NT2/D1 (cell line): Measurements from ENCODE around the gene CRACDL.

Experiments
- DNase-seq: peaks from one replicate; pipeline ENCODE4 v3.0.0-alpha.2; 2011; ENCODE audit warnings: low read depth, low spot score
- H3K27me3 ChIP-seq: 2 replicates; pipeline ENCODE4 v1.6.0; 2011; ENCODE audit warnings: mild to moderate bottlenecking; ENCODE audit not compliant: insufficient read length, insufficient read depth
- H3K36me3 ChIP-seq: 2 replicates; pipeline ENCODE4 v1.6.1; 2011; ENCODE audit warnings: mild to moderate bottlenecking, low read length, mixed read lengths; ENCODE audit not compliant: insufficient read depth, insufficient read length
- H3K4me1 ChIP-seq: 2 replicates; pipeline ENCODE4 v1.5.1; 2011; ENCODE audit not compliant: insufficient read depth, insufficient read length
- H3K4me3 ChIP-seq: 2 replicates; pipeline ENCODE4 v1.5.1; 2011; ENCODE audit warnings: low read depth; ENCODE audit not compliant: insufficient read length
- H3K9ac ChIP-seq: 2 replicates; pipeline ENCODE4 v1.6.0; 2011; ENCODE audit warnings: low read depth; ENCODE audit not compliant: insufficient read length
- H3K9me3 ChIP-seq: 2 replicates; pipeline ENCODE4 v1.5.1; 2011; ENCODE audit warnings: mild to moderate bottlenecking, low read length; ENCODE audit not compliant: insufficient read depth
- SUZ12 ChIP-seq: IDR thresholded peaks from 2 replicates; pipeline ENCODE4 v1.6.1; 2011; ENCODE audit not compliant: insufficient read length, insufficient read depth; ENCODE audit errors: extremely low read depth
- YY1 ChIP-seq: IDR thresholded peaks from 2 replicates; pipeline ENCODE4 v1.6.1; 2011; ENCODE audit not compliant: insufficient read length, insufficient read depth
- ZNF274 ChIP-seq: IDR thresholded peaks from 2 replicates; pipeline ENCODE4 v1.6.1; 2011; ENCODE audit warnings: mild to moderate bottlenecking, low read depth, low read length

The CRACDL gene

DNA sequence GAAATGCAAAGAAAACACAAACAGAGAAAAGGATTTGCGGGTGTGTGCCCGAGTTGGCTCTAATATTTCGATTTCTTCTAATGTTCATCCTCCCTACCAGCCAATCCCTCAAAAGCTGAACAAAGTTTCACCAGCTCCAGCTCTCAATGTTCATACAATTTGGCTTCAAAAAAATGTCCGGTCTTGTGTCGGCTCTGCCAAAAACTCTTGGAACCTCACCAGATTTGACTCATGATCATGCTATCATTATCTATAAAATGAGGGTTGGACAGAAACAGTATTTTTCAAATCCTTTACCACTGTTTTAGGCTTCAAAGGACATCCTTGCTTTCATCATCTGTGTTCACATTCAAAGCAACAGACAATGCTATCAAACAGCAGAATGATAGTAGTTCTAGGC lies 88.2 kb downstream of the CRACDL start:
- Histone ChIP-seq H3K4me1 (no peaks in the 10 kb centered on the region), H3K27me3 (no peaks in the 10 kb centered on the region), H3K9me3 (no peaks in the 10 kb centered on the region), H3K4me3 (no peak overlapping the region), H3K36me3 (no peaks in the 10 kb centered on the region), H3K9ac (no peak overlapping the region)
- TF ChIP-seq SUZ12 (no peak), ZNF274 (no peak), YY1 (no peak)
- no peak for DNase-seq

DNA sequence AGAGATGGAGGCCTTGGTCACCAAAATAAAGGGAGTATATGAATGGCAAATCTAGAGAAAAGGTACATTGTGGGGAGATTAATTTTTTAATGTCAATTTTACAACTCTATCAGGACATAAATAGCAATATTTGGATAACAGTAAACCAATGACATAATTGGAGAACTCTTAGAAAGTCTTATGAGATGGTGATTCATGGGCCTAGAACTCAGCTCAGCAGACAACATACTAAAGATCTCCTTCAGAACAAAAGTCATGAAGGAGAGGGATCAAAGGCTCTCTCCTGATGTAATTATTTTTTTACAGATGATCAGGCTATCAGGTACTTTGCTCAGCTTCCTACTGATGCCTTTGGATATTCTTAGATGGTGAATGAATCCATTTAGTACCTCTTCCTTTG lies 90.0 kb downstream of the CRACDL start:
- H3K9me3 ChIP-seq = no peaks in the 10 kb centered on the region
- TF ChIP-seq YY1 (no peak), SUZ12 (no peak), ZNF274 (no peak)

DNA sequence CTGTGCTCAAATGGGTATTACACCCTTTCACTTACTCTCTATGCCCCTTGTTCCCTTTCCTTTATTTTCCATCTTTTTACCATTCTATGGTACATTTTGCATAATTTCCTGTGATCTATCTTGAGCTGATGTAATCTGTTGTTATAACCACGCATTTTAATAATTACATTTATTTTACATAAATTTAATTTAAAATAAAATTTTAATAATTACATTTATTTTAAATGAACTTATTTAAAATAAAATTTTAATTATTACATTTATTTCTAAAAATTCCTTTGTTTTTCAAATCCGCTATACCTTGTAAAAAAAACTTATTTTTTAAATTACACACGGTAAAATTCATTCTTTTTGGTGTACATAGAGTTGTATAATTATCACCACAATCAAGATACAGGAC lies 93.9 kb downstream of the CRACDL start:
- DNase-seq = no peak
- no peak overlapping the region for H3K4me3 ChIP-seq
- no peaks in the 10 kb centered on the region for H3K9me3 ChIP-seq
- H3K36me3 ChIP-seq = no peaks in the 10 kb centered on the region
- no peak overlapping the region for H3K9ac ChIP-seq
- no peaks in the 10 kb centered on the region for H3K4me1 ChIP-seq
- no peaks in the 10 kb centered on the region for H3K27me3 ChIP-seq
- TF ChIP-seq SUZ12 = no peak
- no peak for TF ChIP-seq YY1
- no peak for TF ChIP-seq ZNF274

More for the DNA sequence above, 90.0 kb downstream of the CRACDL start:
- no peaks in the 10 kb centered on the region for H3K4me1 ChIP-seq
- H3K4me3 ChIP-seq = no peak overlapping the region
- no peak overlapping the region for H3K9ac ChIP-seq
- H3K27me3 ChIP-seq = no peaks in the 10 kb centered on the region
- no peak for DNase-seq
- H3K36me3 ChIP-seq = no peaks in the 10 kb centered on the region

DNA sequence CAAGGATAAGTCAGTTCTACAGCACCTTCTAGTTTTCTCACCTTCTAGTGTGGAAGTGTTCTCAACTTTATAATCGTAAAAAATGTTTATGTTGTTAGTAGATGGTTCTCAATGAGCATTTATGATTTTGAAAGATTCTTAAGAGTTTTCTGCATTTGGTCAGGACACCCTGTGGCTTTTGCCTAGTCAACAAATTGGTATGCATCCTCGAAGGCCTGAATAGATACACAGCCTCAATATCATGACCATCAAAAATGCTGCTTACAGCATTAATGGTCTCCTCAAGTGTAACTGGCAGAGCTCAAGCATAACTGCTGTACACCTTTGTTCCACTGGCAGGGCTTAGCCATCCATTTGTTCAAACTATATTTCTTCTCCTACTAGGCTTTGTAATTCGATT lies 96.7 kb downstream of the CRACDL start:
- no peak for DNase-seq
- TF ChIP-seq ZNF274 = no peak
- no peak for TF ChIP-seq SUZ12
- TF ChIP-seq YY1 = no peak
- no peaks in the 10 kb centered on the region for H3K36me3 ChIP-seq
- H3K4me3 ChIP-seq = no peak overlapping the region
- no peak overlapping the region for H3K9ac ChIP-seq
- H3K27me3 ChIP-seq = no peaks in the 10 kb centered on the region
- H3K4me1 ChIP-seq = no peaks in the 10 kb centered on the region
- no peaks in the 10 kb centered on the region for H3K9me3 ChIP-seq

DNA sequence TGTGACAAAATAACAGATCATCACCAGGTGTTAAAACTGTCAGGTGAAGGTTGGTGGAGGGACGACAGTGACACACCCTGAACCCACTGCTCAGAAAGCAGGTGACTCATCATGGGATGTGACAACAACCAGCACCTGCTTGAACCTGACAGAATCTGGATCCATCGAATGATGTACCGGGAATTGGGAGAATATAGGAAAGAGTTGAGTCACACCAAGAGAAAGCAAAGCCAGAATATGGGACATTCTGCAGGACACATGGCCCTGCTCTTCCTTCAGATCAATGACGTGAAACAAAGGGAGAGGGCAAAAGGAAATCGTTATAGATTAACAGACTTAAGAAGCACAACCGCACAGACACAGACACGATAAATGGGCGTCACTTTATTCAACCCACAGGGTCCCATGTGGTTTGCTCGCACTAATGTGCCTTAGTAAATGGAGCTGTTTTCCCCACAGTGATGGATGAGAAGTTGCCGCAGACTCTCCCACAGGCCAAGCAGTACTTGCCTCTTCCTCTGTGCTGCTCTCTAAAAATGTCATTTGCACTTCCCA lies 100.1 kb downstream of the CRACDL start:
- Histone ChIP-seq H3K4me3 (no peak overlapping the region), H3K36me3 (no peaks in the 10 kb centered on the region), H3K9me3 (no peaks in the 10 kb centered on the region), H3K9ac (no peak overlapping the region), H3K4me1 (no peaks in the 10 kb centered on the region), H3K27me3 (no peaks in the 10 kb centered on the region)
- TF ChIP-seq ZNF274 (no peak), SUZ12 (no peak), YY1 (no peak)
- no peak for DNase-seq

DNA sequence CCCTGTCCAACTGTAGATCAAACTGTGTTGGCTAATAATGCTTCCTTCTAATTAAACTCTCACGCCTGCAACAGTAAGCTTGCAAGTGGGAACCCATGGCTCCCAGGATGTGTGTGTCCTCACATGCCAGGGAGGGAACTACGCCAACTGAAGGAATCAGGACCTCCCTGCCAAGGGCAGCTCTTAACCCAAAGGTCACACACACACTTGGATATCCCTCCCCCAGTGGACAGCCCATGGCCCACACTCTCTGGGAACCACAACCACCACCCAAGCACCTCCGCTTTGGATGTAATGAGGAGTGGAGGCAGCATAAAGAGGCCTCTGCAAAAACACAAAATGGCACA lies 102.1 kb downstream of the CRACDL start:
- TF ChIP-seq ZNF274 (no peak), YY1 (no peak), SUZ12 (no peak)
- Histone ChIP-seq H3K4me1 (no peaks in the 10 kb centered on the region), H3K27me3 (no peaks in the 10 kb centered on the region), H3K9ac (no peak overlapping the region), H3K36me3 (no peaks in the 10 kb centered on the region), H3K9me3 (no peaks in the 10 kb centered on the region), H3K4me3 (no peak overlapping the region)
- DNase-seq = no peak

DNA sequence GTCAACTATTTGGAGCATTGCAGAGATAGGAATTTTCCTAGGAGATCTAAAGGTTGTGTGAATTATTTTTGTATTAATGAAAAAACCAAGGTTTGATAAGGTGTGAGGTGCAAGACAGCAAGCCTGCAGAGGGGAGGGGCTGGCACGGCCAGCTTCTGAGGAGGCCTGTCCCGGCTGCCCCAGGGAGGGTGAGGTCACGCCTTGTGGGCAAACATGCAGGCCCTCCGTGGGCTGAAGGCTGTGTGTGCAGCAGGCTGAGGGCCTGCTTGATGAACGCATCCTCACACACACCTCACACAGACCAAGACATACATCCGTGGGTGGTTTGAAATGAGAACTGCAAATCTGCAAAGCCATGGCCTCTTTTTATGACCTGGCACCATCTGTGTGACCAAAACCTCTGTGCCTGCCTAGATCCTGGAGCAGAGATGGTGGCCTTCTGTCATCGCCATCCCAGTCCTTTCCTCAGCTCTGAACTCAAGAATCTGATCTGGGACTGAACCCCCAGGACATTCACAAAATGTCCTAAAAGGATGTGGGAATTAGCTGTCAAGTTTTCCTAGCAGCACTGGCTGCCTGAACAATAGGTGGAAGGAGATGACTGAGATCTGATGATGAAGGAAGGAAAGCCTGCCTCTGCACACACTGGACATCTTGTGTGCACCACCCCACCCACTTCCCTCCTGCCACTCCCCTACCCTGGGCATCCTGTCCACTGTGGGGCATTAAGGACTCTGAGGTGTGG lies 102.7 kb downstream of the CRACDL start:
- DNase-seq = no peak
- Histone ChIP-seq H3K9ac (no peak overlapping the region), H3K4me1 (no peaks in the 10 kb centered on the region), H3K9me3 (no peaks in the 10 kb centered on the region), H3K4me3 (no peak overlapping the region), H3K27me3 (no peaks in the 10 kb centered on the region), H3K36me3 (no peaks in the 10 kb centered on the region)
- TF ChIP-seq YY1 = no peak
- TF ChIP-seq SUZ12 = no peak
- no peak for TF ChIP-seq ZNF274
